B cell (primary cell): ENCODE data around the gene LARGE1.

Experiments
- CTCF ChIP-seq: fragments of 200-600 bp; IDR thresholded peaks from one replicate; pipeline ENCODE4 v1.8.0; 2022; ENCODE audit warnings: antibody characterized with exemption, mild to moderate bottlenecking
- EZH2 ChIP-seq: IDR thresholded peaks from 2 replicates; pipeline ENCODE4 v1.6.1; 2012; ENCODE audit warnings: borderline replicate concordance, low read depth, mild to moderate bottlenecking, moderate library complexity, low read length; ENCODE audit not compliant: insufficient read depth, poor library complexity, severe bottlenecking

DNA sequence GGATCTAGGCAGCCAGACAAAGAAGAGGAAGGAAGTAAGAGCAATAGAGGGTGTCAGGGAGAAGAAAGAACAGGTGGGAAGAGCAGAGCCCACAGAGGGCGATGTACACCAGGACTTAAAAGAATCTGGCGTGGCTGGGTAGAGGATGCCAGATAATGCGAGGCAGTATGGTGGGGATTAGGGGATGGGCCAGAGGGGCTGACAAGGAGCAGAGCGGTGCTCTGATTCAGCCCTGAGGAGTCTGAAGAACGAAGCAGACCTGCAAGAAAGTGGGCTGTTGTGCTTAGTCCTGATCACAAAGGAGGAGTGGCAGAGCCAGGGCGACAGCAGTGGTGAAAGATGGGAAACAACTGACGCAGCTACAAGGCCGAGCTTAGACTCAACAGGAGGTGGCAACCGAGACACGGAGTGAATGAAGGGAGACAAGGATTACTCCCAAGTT is 163.7 kb downstream of the LARGE1 start:
- TF ChIP-seq CTCF, result no peak
- TF ChIP-seq EZH2, result no peak
